D721Med (cell line): ENCODE results near the gene NCKAP1.
"Not testable (repeated sequence)": the region's sequence is repeated elsewhere in the genome, so short reads cannot be mapped to it uniquely, and the experiment has no call there.

Experiments
- DNase-seq: peaks from one replicate; pipeline ENCODE4 v3.0.0; 2011; ENCODE audit warnings: low spot score; ENCODE audit not compliant: insufficient read length
- FAIRE-seq: peaks from 2 replicates; lab custom pipeline; 2011; peaks lifted over from hg19 to GRCh38; lab: Jason Lieb, UNC
- CTCF ChIP-seq: IDR thresholded peaks from 2 replicates; pipeline ENCODE4 v1.5.1; 2012; ENCODE audit warnings: mild to moderate bottlenecking, control low read depth; ENCODE audit not compliant: insufficient read depth; ENCODE audit errors: missing control alignments

Gene NCKAP1

GRCh38 chr2:183001948-183002347 is 36.3 kb downstream of the NCKAP1 start:
- no peak for TF ChIP-seq CTCF
- no peak for DNase-seq
- no peak for FAIRE-seq

- TF ChIP-seq CTCF: no peak
- FAIRE-seq: no peak
Observed at GRCh38 chr2:183000846-183001245, 37.4 kb downstream of the NCKAP1 start.

DNA sequence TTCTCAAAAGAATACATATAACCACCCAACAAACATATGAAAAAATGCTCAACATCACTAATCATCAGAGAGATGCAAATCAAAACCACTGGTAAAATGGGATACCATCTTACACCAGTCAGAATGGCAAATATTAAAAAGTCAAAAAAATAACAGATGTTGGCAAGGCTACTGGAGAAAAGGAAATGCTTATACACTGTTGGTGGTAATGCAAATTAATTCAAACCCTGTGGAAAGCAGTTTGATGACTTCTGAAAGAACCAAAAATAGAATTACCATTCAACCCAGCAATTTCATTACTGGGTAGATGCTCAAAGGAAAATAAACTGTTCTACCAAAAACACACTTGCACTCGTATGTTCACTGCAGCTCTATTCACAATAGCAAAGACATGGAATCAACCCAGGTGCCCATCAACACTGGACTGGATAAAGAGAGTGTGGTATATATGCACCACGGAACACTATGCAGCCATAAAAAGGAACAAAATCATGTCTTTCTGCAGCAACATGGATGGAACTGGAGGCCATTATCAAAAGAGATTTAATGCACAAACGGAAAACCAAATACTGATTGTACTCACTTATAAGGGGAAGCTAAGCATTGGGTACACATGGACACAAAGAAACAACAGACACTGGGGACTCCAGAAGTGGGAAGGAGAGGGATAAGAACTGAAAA is 38.8 kb downstream of the NCKAP1 start:
- no peak for DNase-seq
- FAIRE-seq: no peak
- no peak for TF ChIP-seq CTCF

More at GRCh38 chr2:183000846-183001245, 37.4 kb downstream of the NCKAP1 start:
- DNase-seq: no peak

- FAIRE-seq: no peak
- TF ChIP-seq CTCF: no peak
- DNase-seq: no peak
Observed at GRCh38 chr2:182994228-182994912, 43.9 kb downstream of the NCKAP1 start.

- FAIRE-seq (no peak), DNase-seq (no peak)
- TF ChIP-seq CTCF: no peak
Observed at GRCh38 chr2:182982941-182983340, 55.3 kb downstream of the NCKAP1 start.

DNA sequence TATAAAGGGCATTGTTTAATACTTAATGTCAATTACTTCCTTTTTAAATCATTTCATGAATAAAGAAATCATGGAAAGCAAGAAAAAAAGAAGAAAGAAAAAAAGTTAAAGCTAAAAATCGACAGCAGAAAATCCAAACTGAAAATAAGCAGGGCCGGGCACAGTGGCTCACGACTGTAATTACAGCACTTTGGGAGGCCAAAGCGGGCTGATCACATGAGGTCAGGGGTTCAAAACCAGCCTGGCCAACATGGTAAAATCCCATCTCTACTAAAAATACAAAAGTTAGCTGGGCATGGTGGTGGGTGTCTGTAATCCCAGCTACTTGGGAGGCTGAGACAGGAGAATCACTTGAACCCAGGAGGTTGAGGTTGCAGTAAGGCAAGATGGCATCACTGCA is 56.8 kb downstream of the NCKAP1 start:
- FAIRE-seq, DNase-seq: not testable (repeated sequence)

GRCh38 chr2:182980652-182981051 is 57.6 kb downstream of the NCKAP1 start:
- DNase-seq: no peak
- TF ChIP-seq CTCF: no peak
- peak; percentile 51 for FAIRE-seq
